Left colon (tissue), 2 donors: ENCODE results near the gene KCNIP3. TPM values are rescaled to one million over a fixed set of nuclear protein-coding genes. Genes with fewer than 3 reads are reported as not detected.
A peak's percentile ranks its signal among the peaks of the same experiment; 100 is the strongest.

Source experiments
- ATAC-seq: fragments of 200-7000 bp; cut with Tn5 transposase; one replicate; pipeline ENCODE4 v1.9.1; 2020; ENCODE audit warnings: mild to moderate bottlenecking, moderate library complexity
- DNase-seq, 2 donors: peaks; one replicate each; pipeline ENCODE4 v3.0.0-alpha.2; 2020
- intact Hi-C, 2 donors: fragments of 100-400 bp; cut with DNase I in 1 of 2; cut with micrococcal nuclease in 1 of 2; formaldehyde crosslinking; loops; one replicate each; pipeline versions ENCODE4 v1.11.2 to v1.14.0; 2022; cut with DNase I, micrococcal nuclease
- total RNA-seq, 2 donors: library from RNA; stranded (reverse); fragmentation: NEBNext Ultra II Directional; extraction: Animal tissue kit (Norgen Biotek cat#: 25700); gene quantifications; one replicate each; pipeline ENCODE4 v1.2.1, GENCODE V29; 2021
- donor health status: DM: no; HTN: no; CAD: no.
- donor health status: DM: yes; HTN: yes; CAD: no.

The KCNIP3 gene
- total RNA-seq, 2 donors from 2014 or later: 3.0 to 4.7 TPM

GRCh38 chr2:95337829-95338228 is 40.7 kb downstream of the KCNIP3 start:
- intact Hi-C loops: no loop called here
- ATAC-seq (no peak), DNase-seq (no peak)

GRCh38 chr2:95342556-95343320 is 45.6 kb downstream of the KCNIP3 start:
- DNase-seq (peak in 1 of 2 donors; percentile 21), ATAC-seq (no peak)
- intact Hi-C loops: no loop called here

GRCh38 chr2:95343429-95344214 is 46.5 kb downstream of the KCNIP3 start:
- no peak for DNase-seq
- ATAC-seq: no peak
- intact Hi-C loops: no loop called here

- intact Hi-C loops: no loop called here
- no peak for DNase-seq
- no peak for ATAC-seq
Measured at GRCh38 chr2:95344215-95344583, 47.1 kb downstream of the KCNIP3 start.

GRCh38 chr2:95344656-95345055 is 47.5 kb downstream of the KCNIP3 start:
- DNase-seq (no peak), ATAC-seq (no peak)
- intact Hi-C loops: no loop called here

- ATAC-seq (no peak), DNase-seq (no peak)
- intact Hi-C loops: no loop called here
Measured at GRCh38 chr2:95345081-95345562, 48.0 kb downstream of the KCNIP3 start.

- intact Hi-C loops: no loop called here
- ATAC-seq: peak; percentile 94
- DNase-seq: peak; percentile 77 to 87
Measured at GRCh38 chr2:95345563-95346230, 48.5 kb downstream of the KCNIP3 start.

- intact Hi-C loops: no loop called here
- peak; percentile 86 for ATAC-seq
- peak; percentile 56 to 71 for DNase-seq
Measured at GRCh38 chr2:95346231-95346737, 49.1 kb downstream of the KCNIP3 start.

GRCh38 chr2:95346738-95347671 is 49.9 kb downstream of the KCNIP3 start:
- intact Hi-C loops: no loop called here
- no peak for ATAC-seq
- DNase-seq: peak in 1 of 2 donors; percentile 22

GRCh38 chr2:95347681-95348608 is 50.8 kb downstream of the KCNIP3 start:
- ATAC-seq: no peak
- no peak for DNase-seq
- intact Hi-C loops: no loop called here

GRCh38 chr2:95348609-95349567 is 51.7 kb downstream of the KCNIP3 start:
- DNase-seq: no peak
- intact Hi-C loops: no loop called here

GRCh38 chr2:95349568-95350322 is 52.6 kb downstream of the KCNIP3 start:
- intact Hi-C loops: no loop called here
- no peak for ATAC-seq
- DNase-seq: no peak

More at GRCh38 chr2:95348609-95349567, 51.7 kb downstream of the KCNIP3 start:
- no peak for ATAC-seq

GRCh38 chr2:95350368-95350767 is 53.2 kb downstream of the KCNIP3 start:
- ATAC-seq (no peak), DNase-seq (no peak)
- intact Hi-C loops: no loop called here

GRCh38 chr2:95350774-95351597 is 53.8 kb downstream of the KCNIP3 start:
- intact Hi-C loops: no loop called here
- no peak for ATAC-seq
- DNase-seq: no peak

- ATAC-seq (no peak), DNase-seq (no peak)
- intact Hi-C loops: no loop called here
Measured at GRCh38 chr2:95351598-95351915, 54.4 kb downstream of the KCNIP3 start.
